ENCODE results near the gene SCOC. TPM values are rescaled to one million over a fixed set of nuclear protein-coding genes. Genes with fewer than 3 reads are reported as not detected.

Gene SCOC
- 50.6 and 64.6 TPM in 2 replicates for total RNA-seq

DNA sequence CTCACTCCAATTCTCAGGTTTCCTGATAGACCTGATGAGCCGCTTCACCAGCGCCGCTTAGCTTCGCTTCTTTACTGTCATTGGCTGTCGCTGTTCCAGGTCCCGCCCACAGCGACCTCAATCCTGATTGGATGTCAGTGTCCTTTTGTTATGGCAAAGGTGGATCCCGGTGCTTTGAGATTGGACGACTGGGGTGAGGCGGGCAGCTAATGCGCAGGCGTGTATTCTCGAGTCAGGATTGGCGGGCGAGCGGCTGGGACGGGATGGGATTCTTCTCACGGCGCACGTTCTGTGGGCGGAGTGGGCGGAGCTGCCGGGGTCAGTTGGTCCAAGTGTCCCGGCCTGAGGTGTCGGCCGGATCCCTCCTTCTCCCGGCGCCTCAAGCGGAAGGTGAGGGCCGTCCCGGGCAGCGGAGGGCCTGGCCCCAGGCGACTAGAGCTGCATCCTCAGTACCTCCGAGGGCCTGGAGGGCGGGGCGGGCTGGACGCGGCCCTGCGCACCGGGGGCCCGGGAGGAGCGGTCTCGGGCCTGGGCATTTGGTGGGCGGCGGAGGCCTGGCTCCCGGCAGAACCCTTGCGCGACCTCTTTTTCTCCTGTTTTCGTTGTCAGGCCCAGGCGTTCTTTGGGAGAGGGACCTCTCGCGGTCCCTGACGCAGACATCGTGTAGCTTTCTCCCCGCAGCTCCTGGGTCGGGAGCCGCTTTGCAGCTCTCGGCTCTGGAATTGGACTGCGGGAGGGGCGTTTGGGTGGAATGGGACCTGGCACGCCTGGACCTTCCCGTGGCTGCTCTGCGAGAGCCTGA lies at the start of gene SCOC:
TSS of gene SCOC (plus strand) at position 319 of the 802 bp plus-strand sequence. CDS start 5,525 bp downstream, outside the sequence.

DNA sequence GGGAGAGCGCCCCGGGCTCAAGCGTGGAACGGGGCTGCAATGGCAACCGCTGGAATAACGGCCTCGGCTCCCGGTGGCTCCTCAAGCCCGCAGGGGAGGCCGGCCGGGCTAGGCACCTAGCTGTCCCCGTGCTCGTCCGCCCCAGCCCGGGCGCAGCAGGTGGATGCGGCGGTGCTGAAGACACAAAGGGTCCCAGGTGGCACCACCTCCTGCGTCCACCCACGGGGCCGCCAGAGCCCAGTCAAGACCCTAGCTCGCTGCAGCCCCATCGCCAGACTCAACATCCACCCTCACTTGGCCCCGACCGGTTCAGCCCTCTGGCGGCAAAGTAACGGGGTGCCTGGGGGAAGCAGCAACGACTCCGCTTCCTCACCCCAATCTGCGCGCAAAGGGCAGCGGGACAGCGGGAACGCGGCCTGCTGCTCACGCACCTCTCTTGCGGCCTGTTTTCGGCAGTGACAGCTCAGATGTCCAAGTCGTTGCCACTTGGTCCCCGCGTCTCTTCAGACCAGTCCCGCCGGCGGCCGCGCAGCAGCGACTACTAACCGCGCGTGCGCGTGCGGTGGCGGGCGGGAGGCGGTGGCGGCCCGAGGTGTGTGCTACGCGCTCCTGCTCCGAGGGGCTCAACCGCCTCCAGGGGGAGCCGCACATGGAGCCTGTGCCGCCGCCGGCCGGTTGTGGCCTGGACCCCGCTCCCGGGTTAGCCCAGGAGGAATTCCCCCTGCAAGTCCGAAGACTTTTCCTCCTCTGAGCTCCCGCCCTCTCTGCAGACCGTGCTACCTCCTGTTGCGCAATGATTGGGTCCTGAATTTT lies 53.9 kb downstream of the SCOC start, which contains the start of gene CLGN:
TSS of gene CLGN (minus strand) at position 543 of the 813 bp plus-strand sequence. CDS start 14,570 bp downstream, outside the sequence.

Other genes with a start within 250 kb of the SCOC start
- 16.4 and 19.6 TPM in 2 replicates for gene MAML3, start 219.5 kb upstream of the SCOC start, total RNA-seq
- 0.67 and 0.98 TPM in 2 replicates for gene CLGN, start 54.0 kb downstream of the SCOC start, total RNA-seq
- gene MGAT4D, start 124.6 kb downstream of the SCOC start, total RNA-seq = not detected in 2 replicates
- 19.5 and 20.6 TPM in 2 replicates for gene ELMOD2, start 150.5 kb downstream of the SCOC start, total RNA-seq
- gene UCP1, start 195.3 kb downstream of the SCOC start, total RNA-seq = not detected in 2 replicates